ENCODE results near the gene RBM22. TPM values are rescaled to one million over a fixed set of nuclear protein-coding genes. Genes with fewer than 3 reads are reported as not detected.

The RBM22 gene
- total and polyA plus RNA-seq, 9 donors, result 33.4 to 77.6 (median 48.6) TPM

GRCh38 chr5:150658121-150658520 is 42.7 kb downstream of the RBM22 start:
- Histone ChIP-seq H3K9me3 (no peaks in the 10 kb centered on the region), H3K36me3 (no peaks in the 10 kb centered on the region), H3K27ac (no peak overlapping the region), H3K4me1 (ENCODE audit: insufficient read depth) (peaks cover 18% of the 10 kb centered on the region), H3K4me3 (no peak overlapping the region), H3K27me3 (no peaks in the 10 kb centered on the region)
- WGBS, 3 donors, result 92 to 98% (median 93%) methylated on average over 4 of the region's 4 CpGs
- TF ChIP-seq CTCF (IDR thresholded peaks at IDR 0.05), result no peak
- no peak for TF ChIP-seq POLR2A (IDR thresholded peaks at IDR 0.05)
- no peak for TF ChIP-seq EP300 (IDR thresholded peaks at IDR 0.05)
- intact Hi-C loops (cut with DNase I), result loop anchor here (5.0 to 10.0 kb wide), 6 partner anchors 47 to 201 kb away; partner anchors contain the start of gene RBM22 (in 1 of the 4)
- no peak for DNase-seq

- H3K9me3 ChIP-seq, result no peaks in the 10 kb centered on the region
- no peaks in the 10 kb centered on the region for H3K27me3 ChIP-seq
- no peaks in the 10 kb centered on the region for H3K36me3 ChIP-seq
- peak; percentile 79 to 92 (median 87) for DNase-seq
- H3K4me1 ChIP-seq (ENCODE audit: insufficient read depth), result peaks cover 21% of the 10 kb centered on the region
- peak; percentile 39 to 77 (median 72) for TF ChIP-seq CTCF (IDR thresholded peaks at IDR 0.05)
- TF ChIP-seq EP300 (IDR thresholded peaks at IDR 0.05), result no peak
- peak overlapping the region; percentile 45 for H3K4me3 ChIP-seq
- H3K27ac ChIP-seq, result peak overlapping the region; percentile 35 to 39
- intact Hi-C loops (cut with DNase I), result loop anchor here (2.0 to 10.0 kb wide), 7 partner anchors 48 to 199 kb away; partner anchors contain the start of gene RBM22 (in 1 of the 4)
- 4 to 12% (median 4%) methylated on average over 31 to 93 of the region's 99 CpGs for WGBS, 3 donors
These were observed 44.4 kb downstream of the RBM22 start for GRCh38 chr5:150656191-150657132.

GRCh38 chr5:150655221-150655620 is 45.6 kb downstream of the RBM22 start:
- Histone ChIP-seq H3K27ac (no peak overlapping the region), H3K36me3 (no peaks in the 10 kb centered on the region), H3K27me3 (no peaks in the 10 kb centered on the region), H3K4me1 (ENCODE audit: insufficient read depth) (peaks cover 16% of the 10 kb centered on the region), H3K9me3 (no peaks in the 10 kb centered on the region), H3K4me3 (no peak overlapping the region)
- intact Hi-C loops (cut with DNase I), result loop anchor here (5.0 to 10.0 kb wide), 6 partner anchors 50 to 198 kb away; partner anchors contain the start of gene RBM22 (in 1 of the 4)
- 76 to 86% (median 77%) methylated on average over 3 of the region's 3 CpGs for WGBS, 3 donors
- no peak for TF ChIP-seq CTCF (IDR thresholded peaks at IDR 0.05)
- no peak for TF ChIP-seq POLR2A (IDR thresholded peaks at IDR 0.05)
- TF ChIP-seq EP300 (IDR thresholded peaks at IDR 0.05), result no peak
- peak in 1 of 5 donors; percentile 38 for DNase-seq

- H3K27ac ChIP-seq, result peak overlapping the region in 1 of 2 donors; percentile 6
- intact Hi-C loops (cut with DNase I), result loop anchor here in 3 of 4 donors (2.0 to 10.0 kb wide), 4 partner anchors 51 to 189 kb away; partner anchors contain the start of gene RBM22 (in 1 of the 3)
- peaks cover 24% of the 10 kb centered on the region for H3K4me1 ChIP-seq (ENCODE audit: insufficient read depth)
- no peak for TF ChIP-seq EP300 (IDR thresholded peaks at IDR 0.05)
- no peak for TF ChIP-seq CTCF (IDR thresholded peaks at IDR 0.05)
- no peak for TF ChIP-seq POLR2A (IDR thresholded peaks at IDR 0.05)
- no peaks in the 10 kb centered on the region for H3K9me3 ChIP-seq
- H3K36me3 ChIP-seq, result no peaks in the 10 kb centered on the region
- H3K4me3 ChIP-seq, result no peak overlapping the region
- no peaks in the 10 kb centered on the region for H3K27me3 ChIP-seq
- no peak for DNase-seq
- WGBS, 3 donors, result 69 to 80% (median 74%) methylated on average over 2 of the region's 2 CpGs
These were observed 46.9 kb downstream of the RBM22 start for GRCh38 chr5:150653762-150654556.

Data from ovary (tissue), 9 donors.